GM18951 (cell line): ENCODE data around the gene PAFAH1B2.

Source experiments
- POLR2A ChIP-seq: IDR thresholded peaks from 4 replicates; pipeline ENCODE4 v1.6.1; 2011; ENCODE audit warnings: mild to moderate bottlenecking; ENCODE audit not compliant: insufficient read length, insufficient read depth; ENCODE audit errors: extremely low read depth
- in situ Hi-C: fragments of 300-500 bp; cut with MboI; formaldehyde crosslinking; loops from one replicate; pipeline ENCODE4 v1.12.0; 2022; ENCODE audit warnings: low sequenced_read_pairs, mixed read lengths, inconsistent platforms; ENCODE audit not compliant: unreplicated experiment

The PAFAH1B2 gene

GRCh38 chr11:117183724-117184349, 39.8 kb downstream of the PAFAH1B2 start:
- in situ Hi-C loops: no loop called here
- TF ChIP-seq POLR2A: no peak

- no peak for TF ChIP-seq POLR2A
- in situ Hi-C loops: no loop called here
These were observed 41.8 kb downstream of the PAFAH1B2 start for GRCh38 chr11:117185736-117186430.

GRCh38 chr11:117186431-117186761, 42.3 kb downstream of the PAFAH1B2 start:
- TF ChIP-seq POLR2A: no peak
- in situ Hi-C loops: no loop called here

GRCh38 chr11:117187007-117187406, 42.9 kb downstream of the PAFAH1B2 start:
- no peak for TF ChIP-seq POLR2A
- in situ Hi-C loops: no loop called here

GRCh38 chr11:117187428-117187798, 43.3 kb downstream of the PAFAH1B2 start:
- in situ Hi-C loops: no loop called here

GRCh38 chr11:117187799-117188481, 43.9 kb downstream of the PAFAH1B2 start:
- in situ Hi-C loops: no loop called here

More at GRCh38 chr11:117187428-117187798, 43.3 kb downstream of the PAFAH1B2 start:
- no peak for TF ChIP-seq POLR2A

GRCh38 chr11:117188620-117189081, 44.6 kb downstream of the PAFAH1B2 start:
- no peak for TF ChIP-seq POLR2A
- in situ Hi-C loops: no loop called here

More at GRCh38 chr11:117187799-117188481, 43.9 kb downstream of the PAFAH1B2 start:
- no peak for TF ChIP-seq POLR2A

GRCh38 chr11:117189191-117189940, 45.3 kb downstream of the PAFAH1B2 start:
- in situ Hi-C loops: no loop called here
- no peak for TF ChIP-seq POLR2A

GRCh38 chr11:117189941-117190544, 46.0 kb downstream of the PAFAH1B2 start:
- TF ChIP-seq POLR2A: no peak
- in situ Hi-C loops: no loop called here

GRCh38 chr11:117191680-117192400, 47.8 kb downstream of the PAFAH1B2 start:
- in situ Hi-C loops: no loop called here
- TF ChIP-seq POLR2A: no peak

- no peak for TF ChIP-seq POLR2A
- in situ Hi-C loops: no loop called here
These were observed 48.4 kb downstream of the PAFAH1B2 start for GRCh38 chr11:117192401-117192875.

- in situ Hi-C loops: no loop called here
- no peak for TF ChIP-seq POLR2A
These were observed 49.3 kb downstream of the PAFAH1B2 start for GRCh38 chr11:117193130-117194020.
